CD14-positive monocyte (primary cell): Measurements from ENCODE around the gene AKR1C8. TPM values are rescaled to one million over a fixed set of nuclear protein-coding genes. Genes with fewer than 3 reads are reported as not detected.

Source experiments
- DNase-seq, 3 donors: peaks; one replicate each; pipeline ENCODE4 v3.0.0-alpha.2; 2011 to 2022
- H2AFZ ChIP-seq: 2 replicates; pipeline ENCODE4 v1.6.0; 2012; ENCODE audit warnings: mild to moderate bottlenecking, low read depth, low read length, inconsistent platforms; ENCODE audit not compliant: insufficient read depth, poor library complexity, severe bottlenecking
- H3K27ac ChIP-seq, 2 donors: 1 replicate in 1 of 2; 2 replicates in 1 of 2; pipeline ENCODE4 v1.5.1; 2012 to 2013; ENCODE audit warnings: low read length in 2 of 2, control low read depth in 1 of 2, inconsistent platforms in 1 of 2, low read depth in 1 of 2, mild to moderate bottlenecking in 1 of 2
- H3K27me3 ChIP-seq, 2 donors: one replicate each; pipeline versions ENCODE4 v1.6.0 to v1.6.1; 2011 to 2013; ENCODE audit warnings: low read length in 2 of 2; ENCODE audit not compliant: control insufficient read depth in 2 of 2, insufficient read depth in 2 of 2
- H3K36me3 ChIP-seq, 2 donors: replicated peaks in 1 of 2; 1 replicate in 1 of 2; 2 replicates in 1 of 2; pipeline versions ENCODE4 v1.5.1 to v1.6.1; 2012 to 2013; ENCODE audit warnings: low read length in 2 of 2, control low read depth in 1 of 2, inconsistent platforms in 1 of 2, mild to moderate bottlenecking in 1 of 2; ENCODE audit not compliant: insufficient read depth in 2 of 2, control insufficient read depth in 1 of 2
- H3K4me1 ChIP-seq, 2 donors: 1 replicate in 1 of 2; 2 replicates in 1 of 2; pipeline versions ENCODE4 v1.5.1 to v1.6.1; 2012 to 2013; ENCODE audit warnings: low read length in 2 of 2, control low read depth in 1 of 2, inconsistent platforms in 1 of 2, mild to moderate bottlenecking in 1 of 2, moderate library complexity in 1 of 2; ENCODE audit not compliant: insufficient read depth in 2 of 2, control insufficient read depth in 1 of 2
- H3K4me2 ChIP-seq: replicated peaks from 2 replicates; pipeline ENCODE3; 2012; ENCODE audit warnings: low read length, moderate library complexity, mild to moderate bottlenecking; ENCODE audit not compliant: poor library complexity, severe bottlenecking; ENCODE audit errors: extremely low read depth
- H3K4me3 ChIP-seq, 3 experiments: fragments of 200-600 bp in 1 of 3; sonication (generic) in 1 of 3; replicated peaks in 1 of 3; 1 replicate in 2 of 3; 2 replicates in 1 of 3; pipeline ENCODE4 v1.5.1; 2011 to 2013; ENCODE audit warnings: low read length in 3 of 3, mild to moderate bottlenecking in 3 of 3, control low read depth in 2 of 3, low read depth in 2 of 3, inconsistent platforms in 1 of 3, moderate library complexity in 1 of 3
- H3K79me2 ChIP-seq: 2 replicates; pipeline ENCODE4 v1.6.0; 2012; ENCODE audit warnings: mild to moderate bottlenecking, control low read depth, inconsistent platforms, low read length, moderate library complexity; ENCODE audit not compliant: insufficient read depth
- H3K9ac ChIP-seq: 2 replicates; pipeline ENCODE4 v1.6.0; 2017; ENCODE audit warnings: low read length, mild to moderate bottlenecking; ENCODE audit not compliant: insufficient read depth, poor library complexity, severe bottlenecking
- H3K9me3 ChIP-seq, 2 donors: replicated peaks in 1 of 2; 1 replicate in 1 of 2; 2 replicates in 1 of 2; pipeline versions ENCODE4 v1.5.1 to v1.6.1; 2012 to 2013; ENCODE audit warnings: low read length in 2 of 2, control low read depth in 1 of 2; ENCODE audit not compliant: control insufficient read depth in 1 of 2, insufficient read depth in 1 of 2
- H4K20me1 ChIP-seq: 2 replicates; pipeline ENCODE4 v1.6.0; 2012; ENCODE audit warnings: mild to moderate bottlenecking, low read length, control low read depth, moderate library complexity; ENCODE audit not compliant: insufficient read depth
- H3K27ac Mint-ChIP-seq, 7 donors: one replicate each; pipeline ENCODE4 v1.8.0; 2020; ENCODE audit warnings: mild to moderate bottlenecking in 7 of 7, mixed read lengths in 7 of 7, moderate library complexity in 6 of 7, inconsistent platforms in 2 of 7
- H3K27me3 Mint-ChIP-seq, 3 donors: one replicate each; pipeline ENCODE4 v1.8.0; 2021 to 2022; ENCODE audit warnings: low read depth in 3 of 3, mild to moderate bottlenecking in 3 of 3, mixed read lengths in 3 of 3, moderate library complexity in 3 of 3, inconsistent platforms in 1 of 3
- H3K36me3 Mint-ChIP-seq, 2 donors: one replicate each; pipeline ENCODE4 v1.8.0; 2020; ENCODE audit warnings: mixed read lengths in 2 of 2, inconsistent platforms in 1 of 2, mild to moderate bottlenecking in 1 of 2
- H3K4me1 Mint-ChIP-seq: one replicate; pipeline ENCODE4 v1.8.0; 2020; ENCODE audit warnings: mild to moderate bottlenecking, mixed read lengths
- H3K4me3 Mint-ChIP-seq, 2 donors: one replicate each; pipeline ENCODE4 v1.8.0; 2020; ENCODE audit warnings: mild to moderate bottlenecking in 2 of 2, mixed read lengths in 2 of 2, moderate library complexity in 1 of 2
- H3K9me3 Mint-ChIP-seq, 7 donors: one replicate each; pipeline ENCODE4 v1.8.0; 2020 to 2022; ENCODE audit warnings: mixed read lengths in 7 of 7, mild to moderate bottlenecking in 6 of 7, moderate library complexity in 6 of 7, inconsistent platforms in 2 of 7
- WGBS: methylation state at CpG from one replicate; pipeline ENCODE4 v1.1.5; 2013; ENCODE audit warnings: missing lambda C conversion rate; ENCODE audit not compliant: insufficient coverage; 5-methylcytosine and 5-hydroxymethylcytosine counted together
- intact Hi-C, 2 donors: fragments of 100-400 bp; cut with micrococcal nuclease; formaldehyde crosslinking; loops; one replicate each; pipeline versions ENCODE4 v1.15.0 to v1.15.1; 2023
- polyA plus RNA-seq, 3 donors: library from polyadenylated mRNA; depleted of rRNA in 1 of 3; unstranded in 2 of 3; stranded (reverse) in 1 of 3; fragments of 300-500 nt in 2 of 3; fragments of >200 nt in 1 of 3; fragmentation: Illumina TruSeq in 2 of 3; gene quantifications; 1 replicate in 2 of 3; 2 replicates in 1 of 3; pipeline ENCODE4 v1.2.3, GENCODE V29; 2012 to 2021
- TF ChIP-seq, protein P1 (sequence below): fragments of 200-600 bp; IDR thresholded peaks from one replicate; pipeline ENCODE4 v1.8.0; 2022; ENCODE audit warnings: antibody characterized with exemption, mild to moderate bottlenecking

The AKR1C8 gene
- polyA plus RNA-seq, 3 donors: not detected

DNA sequence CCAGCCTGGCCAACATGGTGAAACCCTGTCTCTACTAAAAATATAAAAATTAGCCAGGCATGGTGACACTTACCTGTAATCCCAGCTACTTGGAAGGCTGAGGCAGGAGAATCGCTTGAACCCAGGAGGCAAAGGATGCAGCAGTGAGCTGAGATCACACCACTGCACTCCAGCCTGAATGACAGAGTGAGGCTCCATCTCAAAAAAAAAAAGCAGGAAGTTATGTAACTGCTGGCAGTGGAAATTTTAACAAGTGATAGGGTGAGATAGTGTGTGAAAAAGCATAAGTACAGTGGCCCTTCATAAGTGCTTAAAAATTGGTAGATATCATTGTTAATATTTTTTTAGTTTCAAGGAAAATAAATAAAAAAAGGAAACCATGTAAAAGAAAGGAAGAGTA lies 78.4 kb downstream of the AKR1C8 start:
- no peak overlapping the region for H3K27ac ChIP-seq
- H3K9me3 ChIP-seq: no peaks in the 10 kb centered on the region
- no peaks in the 10 kb centered on the region for H3K27me3 ChIP-seq
- H3K4me2 ChIP-seq: no peak overlapping the region
- no peaks in the 10 kb centered on the region for H3K4me1 ChIP-seq
- Mint-ChIP-seq H3K9me3 (peaks cover 2 to 7% (median 4%) of the 10 kb centered on the region in 7 donors), H3K27ac (no peak overlapping the region), H3K36me3 (no peaks in the 10 kb centered on the region), H3K4me3 (no peak overlapping the region), H3K4me1 (peaks cover 3% of the 10 kb centered on the region), H3K27me3 (no peaks in the 10 kb centered on the region)
- H3K36me3 ChIP-seq: no peaks in the 10 kb centered on the region
- H3K79me2 ChIP-seq: no peaks in the 10 kb centered on the region
- H3K9ac ChIP-seq: no peak overlapping the region
- WGBS: no CpG with 5 or more reads among the region's 1 CpG
- DNase-seq: no peak
- no peak overlapping the region for H2AFZ ChIP-seq
- intact Hi-C loops: no loop called here
- H3K4me3 ChIP-seq: no peak overlapping the region
- H4K20me1 ChIP-seq: no peaks in the 10 kb centered on the region
- TF ChIP-seq, protein P1, sequence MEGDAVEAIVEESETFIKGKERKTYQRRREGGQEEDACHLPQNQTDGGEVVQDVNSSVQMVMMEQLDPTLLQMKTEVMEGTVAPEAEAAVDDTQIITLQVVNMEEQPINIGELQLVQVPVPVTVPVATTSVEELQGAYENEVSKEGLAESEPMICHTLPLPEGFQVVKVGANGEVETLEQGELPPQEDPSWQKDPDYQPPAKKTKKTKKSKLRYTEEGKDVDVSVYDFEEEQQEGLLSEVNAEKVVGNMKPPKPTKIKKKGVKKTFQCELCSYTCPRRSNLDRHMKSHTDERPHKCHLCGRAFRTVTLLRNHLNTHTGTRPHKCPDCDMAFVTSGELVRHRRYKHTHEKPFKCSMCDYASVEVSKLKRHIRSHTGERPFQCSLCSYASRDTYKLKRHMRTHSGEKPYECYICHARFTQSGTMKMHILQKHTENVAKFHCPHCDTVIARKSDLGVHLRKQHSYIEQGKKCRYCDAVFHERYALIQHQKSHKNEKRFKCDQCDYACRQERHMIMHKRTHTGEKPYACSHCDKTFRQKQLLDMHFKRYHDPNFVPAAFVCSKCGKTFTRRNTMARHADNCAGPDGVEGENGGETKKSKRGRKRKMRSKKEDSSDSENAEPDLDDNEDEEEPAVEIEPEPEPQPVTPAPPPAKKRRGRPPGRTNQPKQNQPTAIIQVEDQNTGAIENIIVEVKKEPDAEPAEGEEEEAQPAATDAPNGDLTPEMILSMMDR: no peak

DNA sequence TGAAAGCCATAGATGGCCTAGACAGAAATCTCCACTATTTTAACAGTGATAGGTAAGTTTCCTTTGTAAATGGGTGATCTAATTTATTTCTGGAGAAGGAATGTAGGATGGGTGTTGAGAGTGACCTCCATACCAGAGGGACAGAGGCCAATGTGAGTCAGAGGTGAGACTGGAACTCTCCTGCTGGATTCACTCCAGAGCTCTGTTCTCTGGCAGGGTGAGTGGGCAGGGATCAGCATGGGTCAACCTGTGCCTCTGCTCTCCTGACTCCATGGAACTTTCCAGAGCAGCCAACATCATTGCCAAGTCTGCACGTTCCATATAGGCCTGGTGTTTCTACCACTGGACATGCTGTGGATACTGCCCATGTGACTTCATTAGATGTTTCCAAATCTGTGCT lies 79.3 kb downstream of the AKR1C8 start:
- DNase-seq: no peak
- Histone ChIP-seq H2AFZ (no peak overlapping the region), H3K27ac (no peak overlapping the region), H3K9me3 (no peaks in the 10 kb centered on the region), H4K20me1 (no peaks in the 10 kb centered on the region), H3K36me3 (no peaks in the 10 kb centered on the region), H3K79me2 (no peaks in the 10 kb centered on the region), H3K4me3 (no peak overlapping the region), H3K4me2 (no peak overlapping the region), H3K9ac (no peak overlapping the region), H3K4me1 (no peaks in the 10 kb centered on the region), H3K27me3 (no peaks in the 10 kb centered on the region)
- Mint-ChIP-seq H3K4me3 (no peak overlapping the region), H3K27me3 (no peaks in the 10 kb centered on the region), H3K9me3 (peaks cover 0 to 7% (median 3%) of the 10 kb centered on the region in 7 donors), H3K27ac (peak overlapping the region in 1 of 7 donors; percentile 44), H3K4me1 (peaks cover 3% of the 10 kb centered on the region), H3K36me3 (no peaks in the 10 kb centered on the region)
- TF ChIP-seq, protein P1: no peak
- 100% methylated on average over 1 of the region's 1 CpG for WGBS
- intact Hi-C loops: no loop called here

Other genes with a start within 250 kb of the AKR1C8 start
- under 1 TPM in 2 of 3 donors, not detected in 1; 0.07 to 0.85 TPM for gene AKR1C1, start 221.7 kb downstream of the AKR1C8 start, polyA plus RNA-seq
- under 1 TPM in 1 of 3 donors, not detected in 2; 0.13 TPM for gene AKR1C2, start 181.3 kb downstream of the AKR1C8 start, polyA plus RNA-seq
- gene AKR1C3, start 90.7 kb downstream of the AKR1C8 start, polyA plus RNA-seq: 1 to 10 TPM; 1.1 to 2.4 (median 1.9) TPM
- gene AKR1C4, start 11.7 kb upstream of the AKR1C8 start, polyA plus RNA-seq: not detected
- gene UCN3, start 179.8 kb upstream of the AKR1C8 start, polyA plus RNA-seq: not detected
- not detected for gene TUBAL3, start 219.7 kb upstream of the AKR1C8 start, polyA plus RNA-seq
- 1 to 10 TPM; 1.2 to 1.7 (median 1.4) TPM for gene NET1, start 227.4 kb upstream of the AKR1C8 start, polyA plus RNA-seq